GM13977 (cell line): ENCODE results near the gene GMCL1.

Source experiments
- DNase-seq: peaks from one replicate; pipeline ENCODE4 v3.0.0; 2012; ENCODE audit warnings: low spot score
- in situ Hi-C: fragments of 300-500 bp; cut with MboI; formaldehyde crosslinking; loops from one replicate; pipeline ENCODE4 v1.12.0; 2022; ENCODE audit warnings: low sequenced_read_pairs, low pct_unique_long_range_greater_than_20kb, mixed read lengths, inconsistent platforms; ENCODE audit not compliant: unreplicated experiment
- TF ChIP-seq, protein P1 (sequence below): IDR thresholded peaks from 2 replicates; pipeline ENCODE4 v1.5.1; 2012; ENCODE audit warnings: mild to moderate bottlenecking, control low read depth; ENCODE audit not compliant: insufficient read depth; ENCODE audit errors: extremely low read depth, missing control alignments

The GMCL1 gene

GRCh38 chr2:69914950-69915945 is 85.8 kb downstream of the GMCL1 start, which contains the start of gene MXD1:
TSS of gene MXD1 (plus strand) at chr2:69915109. CDS start at chr2:69915331, 222 bp downstream.
- in situ Hi-C loops, result loop anchor here (10.0 to 25.0 kb wide), 4 partner anchors 150 to 722 kb away; partner anchors contain the start of gene SNRPG
- no peak for DNase-seq
- TF ChIP-seq, protein P1, sequence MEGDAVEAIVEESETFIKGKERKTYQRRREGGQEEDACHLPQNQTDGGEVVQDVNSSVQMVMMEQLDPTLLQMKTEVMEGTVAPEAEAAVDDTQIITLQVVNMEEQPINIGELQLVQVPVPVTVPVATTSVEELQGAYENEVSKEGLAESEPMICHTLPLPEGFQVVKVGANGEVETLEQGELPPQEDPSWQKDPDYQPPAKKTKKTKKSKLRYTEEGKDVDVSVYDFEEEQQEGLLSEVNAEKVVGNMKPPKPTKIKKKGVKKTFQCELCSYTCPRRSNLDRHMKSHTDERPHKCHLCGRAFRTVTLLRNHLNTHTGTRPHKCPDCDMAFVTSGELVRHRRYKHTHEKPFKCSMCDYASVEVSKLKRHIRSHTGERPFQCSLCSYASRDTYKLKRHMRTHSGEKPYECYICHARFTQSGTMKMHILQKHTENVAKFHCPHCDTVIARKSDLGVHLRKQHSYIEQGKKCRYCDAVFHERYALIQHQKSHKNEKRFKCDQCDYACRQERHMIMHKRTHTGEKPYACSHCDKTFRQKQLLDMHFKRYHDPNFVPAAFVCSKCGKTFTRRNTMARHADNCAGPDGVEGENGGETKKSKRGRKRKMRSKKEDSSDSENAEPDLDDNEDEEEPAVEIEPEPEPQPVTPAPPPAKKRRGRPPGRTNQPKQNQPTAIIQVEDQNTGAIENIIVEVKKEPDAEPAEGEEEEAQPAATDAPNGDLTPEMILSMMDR, result no peak

DNA sequence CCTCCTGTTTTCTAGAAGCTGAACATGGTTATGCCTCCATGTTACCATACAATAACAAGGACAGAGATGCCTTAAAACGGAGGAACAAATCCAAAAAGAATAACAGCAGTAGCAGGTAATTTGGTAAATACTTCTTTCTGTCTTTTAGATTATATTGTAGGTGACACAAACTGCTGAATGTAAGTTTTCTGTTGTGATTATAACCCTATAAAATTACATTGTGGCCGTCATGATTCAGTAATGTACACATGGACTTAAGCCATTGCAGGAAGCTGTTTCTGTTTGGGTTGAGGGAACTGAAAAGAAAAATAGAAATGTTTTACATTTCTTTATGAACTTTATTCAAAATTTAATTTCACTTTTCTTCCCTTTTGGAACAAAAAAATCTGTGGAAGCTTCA is 86.6 kb downstream of the GMCL1 start:
- in situ Hi-C loops, result loop anchor here (10.0 to 25.0 kb wide), 4 partner anchors 149 to 721 kb away; partner anchors contain the start of gene SNRPG
- DNase-seq, result no peak
- TF ChIP-seq, protein P1, result no peak

GRCh38 chr2:69917852-69918251 is 88.4 kb downstream of the GMCL1 start:
- in situ Hi-C loops, result loop anchor here (10.0 to 25.0 kb wide), 4 partner anchors 147 to 719 kb away; partner anchors contain the start of gene SNRPG
- TF ChIP-seq, protein P1, result no peak
- no peak for DNase-seq

DNA sequence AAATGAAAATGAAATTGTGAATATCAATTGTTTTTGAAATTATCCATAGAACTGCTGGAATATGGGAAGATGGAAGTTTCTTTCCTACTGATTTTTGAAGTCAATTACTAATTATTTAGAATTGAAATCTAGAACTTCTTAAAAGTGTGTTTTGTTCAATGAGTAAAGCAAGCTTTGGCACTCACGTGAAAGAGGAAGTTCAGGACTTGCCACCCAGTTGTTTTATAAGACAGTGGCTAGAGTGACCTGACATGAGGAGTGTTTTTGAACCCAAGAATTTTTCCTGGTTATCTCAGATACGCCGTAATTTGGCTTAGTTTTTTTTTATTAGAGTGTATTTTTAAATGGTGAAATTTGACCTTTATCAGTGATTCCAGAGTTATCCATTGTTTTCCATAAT is 88.9 kb downstream of the GMCL1 start:
- in situ Hi-C loops, result loop anchor here (10.0 to 25.0 kb wide), 4 partner anchors 146 to 719 kb away; partner anchors contain the start of gene SNRPG
- TF ChIP-seq, protein P1, result no peak
- DNase-seq, result no peak

GRCh38 chr2:69923116-69923515 is 93.7 kb downstream of the GMCL1 start:
- TF ChIP-seq, protein P1, result no peak
- DNase-seq, result no peak
- in situ Hi-C loops, result loop anchor here (25.0 kb wide), 2 partner anchors 364 to 714 kb away; partner anchors contain the start of gene SNRPG

GRCh38 chr2:69926849-69927515 is 97.5 kb downstream of the GMCL1 start:
- DNase-seq, result no peak
- in situ Hi-C loops, result no loop called here

More at GRCh38 chr2:69926849-69927515, 97.5 kb downstream of the GMCL1 start:
- TF ChIP-seq, protein P1, result no peak
